ENCODE results near the gene SYCE1L. TPM values are rescaled to one million over a fixed set of nuclear protein-coding genes. Genes with fewer than 3 reads are reported as not detected.

Gene SYCE1L
- total RNA-seq, 2 donors from 2014 or later = 3.9 to 5.3 TPM

- no peak for DNase-seq (ENCODE audit: low spot score)
- Mint-ChIP-seq H3K27ac (peak overlapping the region; percentile 99), H3K4me3 (peak overlapping the region; percentile 92), H3K27me3 (peaks cover 9 to 15% of the 10 kb centered on the region in 2 donors), H3K9me3 (peaks cover 9% of the 10 kb centered on the region), H3K36me3 (peaks cover 23% of the 10 kb centered on the region), H3K4me1 (ENCODE audit: low read depth in 2 of 2) (peaks cover 36 to 45% of the 10 kb centered on the region in 2 donors)
- ATAC-seq = no peak
These were observed 9.1 kb upstream of the SYCE1L start for GRCh38 chr16:77190190-77190477.

- H3K27me3 Mint-ChIP-seq = peaks cover 4 to 10% of the 10 kb centered on the region in 2 donors
- ATAC-seq (peak; percentile 98 to 99), DNase-seq (ENCODE audit: low spot score) (peak; percentile 97)
- peaks cover 36 to 47% of the 10 kb centered on the region in 2 donors for H3K4me1 Mint-ChIP-seq (ENCODE audit: low read depth in 2 of 2)
- peaks cover 23% of the 10 kb centered on the region for H3K36me3 Mint-ChIP-seq
- peaks cover 9% of the 10 kb centered on the region for H3K9me3 Mint-ChIP-seq
- peak within 1 kb of the TSS; percentile 92 for H3K4me3 Mint-ChIP-seq
- H3K27ac Mint-ChIP-seq = peak within 1 kb of the TSS; percentile 99
These were observed 8.5 kb upstream of the SYCE1L start, which contains the start of gene MON1B for GRCh38 chr16:77190478-77191258. Gene MON1B (plus strand): TSS chr16:77191190. CDS start chr16:77191486, 296 bp downstream.

- Mint-ChIP-seq H3K9me3 (peaks cover 9% of the 10 kb centered on the region), H3K27me3 (peaks cover 4 to 8% of the 10 kb centered on the region in 2 donors), H3K36me3 (peaks cover 23% of the 10 kb centered on the region), H3K4me3 (peak overlapping the region; percentile 92), H3K4me1 (ENCODE audit: low read depth in 2 of 2) (peaks cover 36 to 50% of the 10 kb centered on the region in 2 donors), H3K27ac (peak overlapping the region; percentile 99)
- ATAC-seq (no peak), DNase-seq (ENCODE audit: low spot score) (no peak)
These were observed 7.8 kb upstream of the SYCE1L start for GRCh38 chr16:77191259-77191969.

- Mint-ChIP-seq H3K27me3 (no peaks in the 10 kb centered on the region), H3K9me3 (peaks cover 9% of the 10 kb centered on the region), H3K4me1 (ENCODE audit: low read depth in 2 of 2) (peaks cover 36 to 55% of the 10 kb centered on the region in 2 donors), H3K27ac (peak overlapping the region; percentile 99), H3K36me3 (peaks cover 33% of the 10 kb centered on the region), H3K4me3 (peak overlapping the region; percentile 92)
- no peak for ATAC-seq
- DNase-seq (ENCODE audit: low spot score) = no peak
These were observed 5.8 kb upstream of the SYCE1L start for GRCh38 chr16:77193377-77193776.

GRCh38 chr16:77194295-77195231, 4.6 kb upstream of the SYCE1L start:
- H3K36me3 Mint-ChIP-seq = peaks cover 37% of the 10 kb centered on the region
- no peak overlapping the region for H3K27ac Mint-ChIP-seq

GRCh38 chr16:77195411-77195810, 3.8 kb upstream of the SYCE1L start:
- Mint-ChIP-seq H3K36me3 (peaks cover 37% of the 10 kb centered on the region), H3K27ac (no peak overlapping the region), H3K27me3 (no peaks in the 10 kb centered on the region), H3K4me3 (no peak overlapping the region), H3K4me1 (ENCODE audit: low read depth in 2 of 2) (peaks cover 31 to 48% of the 10 kb centered on the region in 2 donors), H3K9me3 (peaks cover 9% of the 10 kb centered on the region)
- no peak for ATAC-seq
- no peak for DNase-seq (ENCODE audit: low spot score)

More at GRCh38 chr16:77194295-77195231, 4.6 kb upstream of the SYCE1L start:
- Mint-ChIP-seq H3K4me3 (no peak overlapping the region), H3K27me3 (no peaks in the 10 kb centered on the region), H3K9me3 (peaks cover 9% of the 10 kb centered on the region), H3K4me1 (ENCODE audit: low read depth in 2 of 2) (peaks cover 31 to 48% of the 10 kb centered on the region in 2 donors)
- ATAC-seq (no peak), DNase-seq (ENCODE audit: low spot score) (no peak)

GRCh38 chr16:77197747-77198146, 1.5 kb upstream of the SYCE1L start:
- Mint-ChIP-seq H3K9me3 (peaks cover under 1% of the 10 kb centered on the region), H3K27me3 (no peaks in the 10 kb centered on the region), H3K27ac (no peak overlapping the region), H3K36me3 (peaks cover 25% of the 10 kb centered on the region), H3K4me1 (ENCODE audit: low read depth in 2 of 2) (peaks cover 17 to 27% of the 10 kb centered on the region in 2 donors), H3K4me3 (no peak overlapping the region)
- DNase-seq (ENCODE audit: low spot score) (no peak), ATAC-seq (no peak)

GRCh38 chr16:77206533-77206932, 7.3 kb downstream of the SYCE1L start:
- Mint-ChIP-seq H3K4me1 (ENCODE audit: low read depth in 2 of 2) (peaks cover 0 to 2% of the 10 kb centered on the region in 2 donors), H3K4me3 (no peak overlapping the region), H3K27ac (no peak overlapping the region), H3K9me3 (no peaks in the 10 kb centered on the region), H3K27me3 (no peaks in the 10 kb centered on the region), H3K36me3 (no peaks in the 10 kb centered on the region)
- no peak for ATAC-seq
- DNase-seq (ENCODE audit: low spot score) = no peak

GRCh38 chr16:77207030-77207429, 7.8 kb downstream of the SYCE1L start:
- DNase-seq (ENCODE audit: low spot score) (no peak), ATAC-seq (no peak)
- Mint-ChIP-seq H3K27me3 (no peaks in the 10 kb centered on the region), H3K27ac (no peak overlapping the region), H3K4me1 (ENCODE audit: low read depth in 2 of 2) (peaks cover 0 to 6% of the 10 kb centered on the region in 2 donors), H3K9me3 (no peaks in the 10 kb centered on the region), H3K4me3 (no peak overlapping the region), H3K36me3 (no peaks in the 10 kb centered on the region)

- Mint-ChIP-seq H3K4me3 (no peak overlapping the region), H3K36me3 (no peaks in the 10 kb centered on the region), H3K9me3 (no peaks in the 10 kb centered on the region), H3K4me1 (ENCODE audit: low read depth in 2 of 2) (peaks cover 3 to 8% of the 10 kb centered on the region in 2 donors), H3K27ac (no peak overlapping the region), H3K27me3 (no peaks in the 10 kb centered on the region)
- DNase-seq (ENCODE audit: low spot score) = no peak
- ATAC-seq = no peak
These were observed 9.2 kb downstream of the SYCE1L start for GRCh38 chr16:77208382-77208781.

GRCh38 chr16:77211880-77212740, 12.9 kb downstream of the SYCE1L start:
- Mint-ChIP-seq H3K4me3 (peak overlapping the region; percentile 91), H3K9me3 (no peaks in the 10 kb centered on the region), H3K36me3 (no peaks in the 10 kb centered on the region), H3K27me3 (no peaks in the 10 kb centered on the region), H3K27ac (peak overlapping the region; percentile 55 to 63), H3K4me1 (ENCODE audit: low read depth in 2 of 2) (peaks cover 9 to 12% of the 10 kb centered on the region in 2 donors)
- DNase-seq (ENCODE audit: low spot score) (peak; percentile 76), ATAC-seq (peak; percentile 83 to 84)

- peaks cover 9 to 12% of the 10 kb centered on the region in 2 donors for H3K4me1 Mint-ChIP-seq (ENCODE audit: low read depth in 2 of 2)
- H3K9me3 Mint-ChIP-seq = no peaks in the 10 kb centered on the region
- no peaks in the 10 kb centered on the region for H3K27me3 Mint-ChIP-seq
- DNase-seq (ENCODE audit: low spot score) (peak; percentile 72), ATAC-seq (peak; percentile 87 to 91)
- peak overlapping the region; percentile 8 to 18 for H3K27ac Mint-ChIP-seq
- H3K4me3 Mint-ChIP-seq = peak overlapping the region; percentile 91
- no peaks in the 10 kb centered on the region for H3K36me3 Mint-ChIP-seq
These were observed 13.7 kb downstream of the SYCE1L start for GRCh38 chr16:77212741-77213541.

All from natural killer cell treated with Interleukin-12 subunit alpha and Interleukin-12 subunit beta and Interleukin-15 and Interleukin-18, amount 100 ng/mL, for 72 hours (primary cell).